PFSK-1 (cell line): ENCODE data around the gene TTLL13.

Source experiments
- FOXP2 ChIP-seq: optimal IDR thresholded peaks from 2 replicates; pipeline ENCODE3; 2011; ENCODE audit warnings: borderline replicate concordance, control low read depth, inconsistent platforms; ENCODE audit not compliant: insufficient read depth; ENCODE audit errors: extremely low read length, extremely low read depth
- POLR2AphosphoS5 ChIP-seq: IDR thresholded peaks from 2 replicates; pipeline ENCODE4 v1.6.1; 2012; ENCODE audit warnings: low read depth, mild to moderate bottlenecking, control low read depth, low read length, moderate library complexity
- REST ChIP-seq, 2 experiments: IDR thresholded peaks; 2 replicates each; pipeline versions ENCODE4 v1.6.1 to v1.8.0; 2011 to 2012; ENCODE audit warnings: low read depth in 2 of 2, low read length in 2 of 2, control low read depth in 1 of 2, inconsistent platforms in 1 of 2, mild to moderate bottlenecking in 1 of 2, moderate library complexity in 1 of 2; ENCODE audit not compliant: insufficient read depth in 1 of 2
- TAF1 ChIP-seq: IDR thresholded peaks from 2 replicates; pipeline ENCODE4 v1.6.1; 2012; ENCODE audit warnings: low read length, control low read depth, borderline replicate concordance; ENCODE audit not compliant: insufficient read depth

GRCh38 chr15:90203922-90204321 lies 45.4 kb upstream of the TTLL13 start:
- TF ChIP-seq TAF1 (no peak), FOXP2 (no peak), REST (IDR thresholded peaks at IDR 0.05; ENCODE audit: insufficient read depth in 1 of 2, low read depth in 2 of 2, low read length in 2 of 2) (no peak), POLR2AphosphoS5 (no peak)
